Loucy (cell line): ENCODE data around the gene PTPRN2.

Source experiments
- H2AFZ ChIP-seq: fragments of 200-600 bp; sonication (generic); 2 replicates; pipeline ENCODE4 v1.6.0; 2016; ENCODE audit warnings: antibody characterized with exemption, mild to moderate bottlenecking, low read length, moderate library complexity
- H3F3A ChIP-seq: fragments of 200-600 bp; 2 replicates; pipeline ENCODE4 v1.6.0; 2016; ENCODE audit warnings: antibody characterized with exemption, low read depth, mild to moderate bottlenecking
- H3K27me3 ChIP-seq: fragments of 200-600 bp; sonication (generic); 2 replicates; pipeline ENCODE4 v1.6.1; 2014; ENCODE audit warnings: low read length, mild to moderate bottlenecking; ENCODE audit not compliant: insufficient read depth, poor library complexity, severe bottlenecking
- H3K36me3 ChIP-seq: fragments of 200-600 bp; sonication (generic); 2 replicates; pipeline ENCODE4 v1.6.1; 2016; ENCODE audit warnings: low read length; ENCODE audit not compliant: insufficient read depth
- H3K4me1 ChIP-seq: fragments of 200-600 bp; sonication (generic); 2 replicates; pipeline ENCODE4 v1.5.1; 2014; ENCODE audit warnings: low read length, mild to moderate bottlenecking; ENCODE audit not compliant: insufficient read depth, poor library complexity, severe bottlenecking
- H3K4me2 ChIP-seq: fragments of 200-600 bp; sonication (generic); 2 replicates; pipeline ENCODE4 v1.6.0; 2014; ENCODE audit warnings: antibody characterized with exemption, low read length, low read depth, mild to moderate bottlenecking; ENCODE audit not compliant: poor library complexity, severe bottlenecking
- H3K4me3 ChIP-seq: fragments of 200-600 bp; sonication (generic); 2 replicates; pipeline ENCODE4 v1.5.1; 2014; ENCODE audit warnings: low read length, mild to moderate bottlenecking, mixed read lengths; ENCODE audit not compliant: poor library complexity, severe bottlenecking
- H3K79me2 ChIP-seq: fragments of 200-600 bp; sonication (generic); 2 replicates; pipeline ENCODE4 v1.6.1; 2014; ENCODE audit warnings: low read length; ENCODE audit not compliant: insufficient read depth
- H3K9ac ChIP-seq: fragments of 200-600 bp; sonication (generic); 2 replicates; pipeline ENCODE4 v1.6.0; 2014; ENCODE audit warnings: mild to moderate bottlenecking, low read depth, low read length, moderate library complexity; ENCODE audit not compliant: poor library complexity, severe bottlenecking
- H3K9me2 ChIP-seq: fragments of 200-600 bp; sonication (generic); replicated peaks from 2 replicates; pipeline ENCODE4 v1.6.1; 2016; ENCODE audit warnings: low read depth, low read length, mixed read lengths
- H3K9me3 ChIP-seq: fragments of 200-600 bp; sonication (generic); 2 replicates; pipeline ENCODE4 v1.6.1; 2014; ENCODE audit warnings: mild to moderate bottlenecking, antibody characterized with exemption, low read length, low read depth; ENCODE audit not compliant: insufficient read depth
- H4K20me1 ChIP-seq: fragments of 200-600 bp; sonication (generic); 2 replicates; pipeline ENCODE4 v1.6.0; 2014; ENCODE audit warnings: antibody characterized with exemption, low read length, mild to moderate bottlenecking; ENCODE audit not compliant: insufficient read depth, poor library complexity, severe bottlenecking
- EZH2phosphoT487 ChIP-seq: fragments of 200-600 bp; IDR thresholded peaks from 2 replicates; pipeline ENCODE4 v1.6.1; 2018; ENCODE audit warnings: antibody characterized with exemption, mild to moderate bottlenecking, moderate library complexity, borderline replicate concordance
- TF ChIP-seq, protein P1 (sequence below): fragments of 200-600 bp; sonication (generic); conservative IDR thresholded peaks from 2 replicates; pipeline ENCODE4 v1.5.1; 2014; ENCODE audit warnings: mild to moderate bottlenecking, antibody characterized with exemption, low read length

PTPRN2 gene

GRCh38 chr7:158239290-158239981 lies 348.2 kb downstream of the PTPRN2 start:
- H4K20me1 ChIP-seq, result no peaks in the 10 kb centered on the region
- no peaks in the 10 kb centered on the region for H3F3A ChIP-seq
- no peak overlapping the region for H3K4me2 ChIP-seq
- no peak overlapping the region for H2AFZ ChIP-seq
- no peak overlapping the region for H3K9ac ChIP-seq
- H3K4me3 ChIP-seq, result no peak overlapping the region
- TF ChIP-seq, protein P1, sequence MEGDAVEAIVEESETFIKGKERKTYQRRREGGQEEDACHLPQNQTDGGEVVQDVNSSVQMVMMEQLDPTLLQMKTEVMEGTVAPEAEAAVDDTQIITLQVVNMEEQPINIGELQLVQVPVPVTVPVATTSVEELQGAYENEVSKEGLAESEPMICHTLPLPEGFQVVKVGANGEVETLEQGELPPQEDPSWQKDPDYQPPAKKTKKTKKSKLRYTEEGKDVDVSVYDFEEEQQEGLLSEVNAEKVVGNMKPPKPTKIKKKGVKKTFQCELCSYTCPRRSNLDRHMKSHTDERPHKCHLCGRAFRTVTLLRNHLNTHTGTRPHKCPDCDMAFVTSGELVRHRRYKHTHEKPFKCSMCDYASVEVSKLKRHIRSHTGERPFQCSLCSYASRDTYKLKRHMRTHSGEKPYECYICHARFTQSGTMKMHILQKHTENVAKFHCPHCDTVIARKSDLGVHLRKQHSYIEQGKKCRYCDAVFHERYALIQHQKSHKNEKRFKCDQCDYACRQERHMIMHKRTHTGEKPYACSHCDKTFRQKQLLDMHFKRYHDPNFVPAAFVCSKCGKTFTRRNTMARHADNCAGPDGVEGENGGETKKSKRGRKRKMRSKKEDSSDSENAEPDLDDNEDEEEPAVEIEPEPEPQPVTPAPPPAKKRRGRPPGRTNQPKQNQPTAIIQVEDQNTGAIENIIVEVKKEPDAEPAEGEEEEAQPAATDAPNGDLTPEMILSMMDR, result no peak
- no peak for TF ChIP-seq EZH2phosphoT487
- H3K9me2 ChIP-seq, result no peaks in the 10 kb centered on the region
- H3K79me2 ChIP-seq, result no peaks in the 10 kb centered on the region
- H3K27me3 ChIP-seq, result no peaks in the 10 kb centered on the region
- H3K9me3 ChIP-seq, result peaks cover 13% of the 10 kb centered on the region; the same call in 1 of the 2 replicates
- H3K4me1 ChIP-seq, result no peaks in the 10 kb centered on the region
- H3K36me3 ChIP-seq, result no peaks in the 10 kb centered on the region

DNA sequence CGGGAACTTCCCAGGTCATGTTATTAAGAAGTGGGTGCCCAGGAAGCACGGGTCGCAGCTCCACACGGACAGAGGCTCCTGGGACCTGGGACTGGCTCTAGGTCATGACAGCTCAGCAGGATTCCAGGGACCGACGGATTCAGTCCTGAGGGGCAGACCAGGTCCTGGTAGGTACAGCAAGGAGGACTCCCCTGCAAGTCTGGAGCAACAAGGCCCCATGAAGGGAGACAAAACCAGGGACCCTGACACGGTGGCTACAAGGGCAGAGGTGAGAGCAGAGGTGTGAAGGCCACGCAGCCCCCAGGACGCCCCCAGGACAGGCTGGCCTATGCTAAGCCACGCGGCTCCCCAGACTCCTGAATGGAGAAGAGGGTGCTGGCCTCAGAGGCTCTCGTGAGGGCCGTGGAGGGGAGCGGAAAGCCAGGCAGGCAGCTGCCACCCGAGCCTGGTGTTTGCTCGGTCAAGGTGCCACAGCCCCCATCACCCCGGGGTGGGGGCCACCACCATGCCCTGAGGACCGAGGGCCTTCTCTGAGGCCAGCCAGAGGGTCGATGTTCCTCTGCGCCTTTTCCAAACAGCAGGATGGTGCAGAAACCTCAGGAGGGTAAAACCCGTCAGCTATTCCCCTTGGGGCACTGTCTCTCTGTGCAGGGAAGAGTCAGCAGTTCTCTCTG lies 348.9 kb downstream of the PTPRN2 start:
- peaks cover 13% of the 10 kb centered on the region; the same call in 1 of the 2 replicates for H3K9me3 ChIP-seq
- H2AFZ ChIP-seq, result no peak overlapping the region
- H3K4me2 ChIP-seq, result no peak overlapping the region
- no peaks in the 10 kb centered on the region for H4K20me1 ChIP-seq
- no peaks in the 10 kb centered on the region for H3K9me2 ChIP-seq
- H3K4me3 ChIP-seq, result no peak overlapping the region
- no peak overlapping the region for H3K9ac ChIP-seq
- H3K36me3 ChIP-seq, result no peaks in the 10 kb centered on the region
- H3K79me2 ChIP-seq, result no peaks in the 10 kb centered on the region
- no peaks in the 10 kb centered on the region for H3K4me1 ChIP-seq
- no peaks in the 10 kb centered on the region for H3K27me3 ChIP-seq
- TF ChIP-seq, protein P1, result no peak
- no peak for TF ChIP-seq EZH2phosphoT487
- H3F3A ChIP-seq, result no peaks in the 10 kb centered on the region

DNA sequence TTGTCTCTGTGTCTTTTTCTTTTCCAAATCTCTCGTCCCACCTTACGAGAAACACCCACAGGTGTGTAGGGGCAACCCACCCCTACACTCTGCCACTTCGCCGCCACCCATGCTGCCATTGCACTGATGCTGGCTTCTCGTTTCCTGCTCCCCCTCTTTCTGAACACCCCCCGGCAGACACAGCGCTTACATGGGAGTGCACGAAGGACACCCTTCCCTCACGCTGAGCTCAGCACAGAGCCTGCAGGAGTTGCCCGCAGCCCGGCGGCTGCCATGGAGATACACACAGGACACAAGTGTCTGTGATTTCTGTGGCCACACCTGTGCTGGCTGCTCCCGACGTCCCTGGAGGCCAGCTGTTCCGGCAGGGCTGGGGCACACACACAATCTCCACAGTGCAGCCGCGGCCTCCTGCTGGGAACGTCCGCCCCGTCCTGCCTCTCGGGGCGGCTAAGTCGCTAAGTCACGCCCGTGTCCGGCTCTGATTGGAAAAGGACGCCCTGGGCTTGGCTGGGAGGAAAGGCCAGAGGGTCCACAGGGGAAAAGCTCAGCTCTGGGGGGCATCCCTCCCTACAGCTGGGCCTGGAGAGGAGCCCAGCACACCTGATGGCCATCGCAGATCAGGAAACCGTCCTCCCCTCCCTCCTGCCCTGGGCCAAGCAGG lies 349.8 kb downstream of the PTPRN2 start:
- Histone ChIP-seq H3K36me3 (no peaks in the 10 kb centered on the region), H3K9ac (no peak overlapping the region), H3K27me3 (no peaks in the 10 kb centered on the region), H3K4me2 (no peak overlapping the region), H4K20me1 (no peaks in the 10 kb centered on the region), H3K79me2 (no peaks in the 10 kb centered on the region), H3K4me3 (no peak overlapping the region), H3K9me2 (no peaks in the 10 kb centered on the region), H3F3A (no peaks in the 10 kb centered on the region), H3K9me3 (peaks cover 9% of the 10 kb centered on the region; the same call in 1 of the 2 replicates), H3K4me1 (no peaks in the 10 kb centered on the region), H2AFZ (no peak overlapping the region)
- TF ChIP-seq, protein P1, result no peak
- no peak for TF ChIP-seq EZH2phosphoT487
